Stomach (tissue), 4 donors: ENCODE results near the gene PSMB8.

Experiments used
- EP300 ChIP-seq: sonication (generic); formaldehyde crosslinking; IDR thresholded peaks from one replicate; pipeline ENCODE4 v1.6.1; 2017; ENCODE audit warnings: antibody characterized with exemption
- POLR2A ChIP-seq, 4 donors: fragments of 450-650 bp; IDR thresholded peaks; one replicate each; pipeline ENCODE4 v1.6.1; 2016; ENCODE audit warnings: antibody characterized with exemption in 4 of 4, control low read depth in 2 of 4, mild to moderate bottlenecking in 1 of 4, moderate library complexity in 1 of 4
- POLR2AphosphoS5 ChIP-seq, 3 donors: sonication (generic); formaldehyde crosslinking; IDR thresholded peaks; one replicate each; pipeline ENCODE4 v1.6.1; 2016; ENCODE audit warnings: antibody characterized with exemption in 3 of 3
- TF ChIP-seq, protein P1 (sequence below), 7 experiments: fragments of 450-650 bp in 4 of 7; fragments of 200-600 bp in 3 of 7; sonication (generic) in 3 of 7; IDR thresholded peaks; one replicate each; pipeline ENCODE4 v1.5.1; 2016 to 2019; ENCODE audit warnings: antibody characterized with exemption in 7 of 7, control low read depth in 2 of 7, mild to moderate bottlenecking in 1 of 7

DNA sequence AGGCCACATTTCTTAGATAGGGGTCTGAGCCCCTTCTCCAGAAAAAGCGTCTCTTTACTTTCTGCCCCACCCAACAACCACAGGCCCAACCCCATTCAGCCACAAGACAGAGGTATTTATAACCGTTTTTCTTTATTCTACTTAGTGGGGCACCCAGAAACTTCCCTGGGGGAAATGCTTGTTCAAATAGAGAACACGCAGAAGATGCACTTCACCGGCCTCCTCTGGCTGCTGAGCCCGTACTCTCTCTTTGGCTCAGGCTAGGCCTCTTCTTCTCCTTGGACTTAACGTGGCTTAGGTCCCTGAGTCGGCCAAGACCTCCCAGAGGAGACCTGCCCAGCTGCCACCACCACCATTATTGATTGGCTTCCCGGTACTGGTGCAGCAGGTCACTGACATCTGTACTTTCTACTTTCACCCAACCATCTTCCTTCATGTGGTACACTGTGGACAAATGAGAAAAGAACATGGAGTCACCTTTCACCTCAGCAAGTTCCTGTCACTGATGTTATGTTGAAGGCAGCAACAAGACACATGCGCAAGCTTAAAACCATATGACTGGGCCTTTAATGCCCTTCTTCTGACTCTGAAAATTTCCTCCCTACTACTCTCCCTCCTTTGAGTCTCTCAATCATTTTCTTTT lies 3.1 kb downstream of the PSMB8 start:
- TF ChIP-seq POLR2A (IDR thresholded peaks at IDR 0.05) (no peak), EP300 (no peak), POLR2AphosphoS5 (IDR thresholded peaks at IDR 0.05) (no peak)
- TF ChIP-seq, protein P1, sequence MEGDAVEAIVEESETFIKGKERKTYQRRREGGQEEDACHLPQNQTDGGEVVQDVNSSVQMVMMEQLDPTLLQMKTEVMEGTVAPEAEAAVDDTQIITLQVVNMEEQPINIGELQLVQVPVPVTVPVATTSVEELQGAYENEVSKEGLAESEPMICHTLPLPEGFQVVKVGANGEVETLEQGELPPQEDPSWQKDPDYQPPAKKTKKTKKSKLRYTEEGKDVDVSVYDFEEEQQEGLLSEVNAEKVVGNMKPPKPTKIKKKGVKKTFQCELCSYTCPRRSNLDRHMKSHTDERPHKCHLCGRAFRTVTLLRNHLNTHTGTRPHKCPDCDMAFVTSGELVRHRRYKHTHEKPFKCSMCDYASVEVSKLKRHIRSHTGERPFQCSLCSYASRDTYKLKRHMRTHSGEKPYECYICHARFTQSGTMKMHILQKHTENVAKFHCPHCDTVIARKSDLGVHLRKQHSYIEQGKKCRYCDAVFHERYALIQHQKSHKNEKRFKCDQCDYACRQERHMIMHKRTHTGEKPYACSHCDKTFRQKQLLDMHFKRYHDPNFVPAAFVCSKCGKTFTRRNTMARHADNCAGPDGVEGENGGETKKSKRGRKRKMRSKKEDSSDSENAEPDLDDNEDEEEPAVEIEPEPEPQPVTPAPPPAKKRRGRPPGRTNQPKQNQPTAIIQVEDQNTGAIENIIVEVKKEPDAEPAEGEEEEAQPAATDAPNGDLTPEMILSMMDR (IDR thresholded peaks at IDR 0.05) = no peak
